ENCODE data around the gene RASSF1.

Gene RASSF1

DNA sequence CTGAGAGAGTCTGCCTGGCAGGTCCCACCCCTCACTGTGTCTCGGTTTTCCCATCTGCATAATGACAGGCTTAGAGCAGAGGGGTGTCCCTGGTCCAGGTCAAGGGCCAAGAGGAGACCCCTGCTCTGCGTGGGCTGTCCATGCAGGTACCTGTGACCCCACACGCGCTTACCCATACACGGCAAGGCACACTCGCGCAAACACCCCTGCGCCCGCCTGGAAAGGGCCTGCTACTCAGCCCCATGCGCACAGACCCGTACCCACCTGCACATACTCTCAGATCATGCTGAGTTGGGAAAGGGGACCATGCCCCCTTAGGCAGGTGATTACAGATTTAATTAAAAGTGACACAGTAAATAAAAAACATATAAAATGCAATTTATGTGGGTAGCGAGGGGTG lies 42.1 kb upstream of the RASSF1 start:
- TF ChIP-seq, protein P1, sequence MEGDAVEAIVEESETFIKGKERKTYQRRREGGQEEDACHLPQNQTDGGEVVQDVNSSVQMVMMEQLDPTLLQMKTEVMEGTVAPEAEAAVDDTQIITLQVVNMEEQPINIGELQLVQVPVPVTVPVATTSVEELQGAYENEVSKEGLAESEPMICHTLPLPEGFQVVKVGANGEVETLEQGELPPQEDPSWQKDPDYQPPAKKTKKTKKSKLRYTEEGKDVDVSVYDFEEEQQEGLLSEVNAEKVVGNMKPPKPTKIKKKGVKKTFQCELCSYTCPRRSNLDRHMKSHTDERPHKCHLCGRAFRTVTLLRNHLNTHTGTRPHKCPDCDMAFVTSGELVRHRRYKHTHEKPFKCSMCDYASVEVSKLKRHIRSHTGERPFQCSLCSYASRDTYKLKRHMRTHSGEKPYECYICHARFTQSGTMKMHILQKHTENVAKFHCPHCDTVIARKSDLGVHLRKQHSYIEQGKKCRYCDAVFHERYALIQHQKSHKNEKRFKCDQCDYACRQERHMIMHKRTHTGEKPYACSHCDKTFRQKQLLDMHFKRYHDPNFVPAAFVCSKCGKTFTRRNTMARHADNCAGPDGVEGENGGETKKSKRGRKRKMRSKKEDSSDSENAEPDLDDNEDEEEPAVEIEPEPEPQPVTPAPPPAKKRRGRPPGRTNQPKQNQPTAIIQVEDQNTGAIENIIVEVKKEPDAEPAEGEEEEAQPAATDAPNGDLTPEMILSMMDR (IDR thresholded peaks at IDR 0.05; ENCODE audit: control insufficient read depth, insufficient read depth, low read depth, low read length, missing control alignments), result no peak
- no peak for DNase-seq (ENCODE audit: low read depth)
- H3K4me3 ChIP-seq (ENCODE audit: control insufficient read depth, low read depth, low read length), result no peak overlapping the region

DNA sequence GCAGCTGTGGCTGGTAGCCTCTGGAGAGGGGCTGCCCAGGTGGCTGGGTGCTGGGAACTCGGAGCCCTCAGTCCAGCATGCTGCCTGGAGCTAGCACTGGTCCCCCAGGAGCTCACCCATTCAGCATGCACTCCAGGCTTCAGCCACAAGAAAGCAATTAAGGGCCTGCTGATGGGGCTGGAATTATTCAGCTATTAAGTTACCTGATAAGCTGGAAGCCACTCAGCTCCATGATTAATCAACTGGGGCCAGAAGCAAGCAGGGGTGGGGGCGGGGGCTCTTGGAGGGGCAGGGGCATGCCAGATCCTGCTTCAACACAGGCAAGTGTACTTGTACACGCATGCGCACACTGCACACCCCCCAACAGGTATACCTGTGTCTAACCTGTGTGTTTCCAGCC lies 40.7 kb upstream of the RASSF1 start:
- no peak for DNase-seq (ENCODE audit: low read depth)

DNA sequence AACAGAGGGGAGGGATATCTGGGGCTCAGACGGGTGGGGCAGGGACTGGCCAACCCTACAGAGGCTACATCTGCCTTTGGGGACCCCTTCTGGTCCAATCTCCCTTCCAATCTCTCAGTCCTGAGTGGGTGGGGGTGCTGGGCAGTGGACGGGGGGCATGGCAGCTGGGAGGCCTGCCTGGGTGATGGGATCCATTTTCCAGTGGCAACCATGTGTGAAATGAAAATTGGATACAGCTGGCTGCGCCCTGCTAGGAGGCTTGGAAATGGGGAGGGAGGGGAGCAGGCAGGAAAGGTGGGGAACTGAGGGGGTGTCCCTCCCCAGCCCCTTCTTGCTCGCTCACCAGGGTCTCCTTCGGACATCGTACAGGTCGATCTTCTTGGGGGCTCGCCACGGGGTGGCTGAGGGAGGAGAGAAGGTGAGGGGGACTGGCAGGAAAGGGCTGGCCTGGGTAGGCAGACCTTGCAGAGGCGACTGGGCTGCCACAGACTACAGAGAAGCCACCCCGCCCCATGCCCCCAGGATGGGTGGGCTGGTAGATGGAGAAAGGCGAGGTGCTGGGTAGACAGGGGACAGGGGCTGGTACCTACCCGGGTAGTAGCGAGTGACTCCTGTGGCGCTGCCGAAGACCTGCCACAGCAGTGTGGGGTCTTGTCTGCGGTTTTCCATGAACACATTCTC lies 39.9 kb upstream of the RASSF1 start:
- DNase-seq (ENCODE audit: low read depth), result no peak
- H3K4me3 ChIP-seq (ENCODE audit: control insufficient read depth, low read depth, low read length), result no peak overlapping the region
- TF ChIP-seq, protein P1 (IDR thresholded peaks at IDR 0.05; ENCODE audit: control insufficient read depth, insufficient read depth, low read depth, low read length, missing control alignments), result no peak

More for the DNA sequence above, 40.7 kb upstream of the RASSF1 start:
- TF ChIP-seq, protein P1 (IDR thresholded peaks at IDR 0.05; ENCODE audit: control insufficient read depth, insufficient read depth, low read depth, low read length, missing control alignments), result no peak
- H3K4me3 ChIP-seq (ENCODE audit: control insufficient read depth, low read depth, low read length), result no peak overlapping the region

DNA sequence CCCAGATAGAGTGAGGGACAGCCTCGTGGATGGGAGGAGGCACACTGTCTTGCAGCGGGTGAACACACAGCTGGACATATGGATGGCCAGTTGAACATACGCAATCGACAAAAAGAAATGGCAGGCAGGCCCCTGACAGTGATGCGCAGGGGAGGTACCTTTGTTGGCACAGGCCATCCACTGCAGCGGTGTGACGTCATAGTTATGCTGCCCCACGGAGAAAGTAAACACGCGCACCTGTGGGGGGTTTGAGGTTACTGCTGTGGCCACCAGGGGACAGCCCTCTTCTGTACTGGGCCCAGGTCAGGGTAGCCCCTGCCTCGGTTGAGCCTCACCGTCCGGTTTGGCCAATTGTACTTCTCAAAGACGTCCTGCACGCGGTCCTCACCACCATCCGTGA lies 38.1 kb upstream of the RASSF1 start:
- DNase-seq (ENCODE audit: low read depth), result no peak
- H3K4me3 ChIP-seq (ENCODE audit: control insufficient read depth, low read depth, low read length), result no peak overlapping the region
- TF ChIP-seq, protein P1 (IDR thresholded peaks at IDR 0.05; ENCODE audit: control insufficient read depth, insufficient read depth, low read depth, low read length, missing control alignments), result no peak

DNA sequence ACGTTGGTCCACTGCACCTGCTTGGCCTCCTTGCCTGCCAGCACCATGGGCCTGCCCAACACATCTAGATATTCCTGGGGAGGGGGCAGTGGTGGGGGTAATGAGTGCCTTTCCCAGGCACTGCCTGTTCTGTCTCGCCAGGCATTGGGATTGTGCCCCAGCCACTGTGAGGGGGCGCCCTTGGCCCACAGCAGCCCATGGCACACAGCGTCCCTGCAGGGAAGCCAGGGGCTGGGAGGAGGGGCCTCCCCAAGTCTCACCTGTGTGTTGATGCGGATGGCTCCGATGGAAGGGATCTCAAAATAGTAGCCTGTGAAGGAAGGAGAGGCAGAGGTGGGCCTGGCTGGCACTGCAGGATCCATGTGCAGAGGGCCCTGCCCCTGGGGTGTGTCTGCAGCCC lies 37.4 kb upstream of the RASSF1 start:
- TF ChIP-seq, protein P1 (IDR thresholded peaks at IDR 0.05; ENCODE audit: control insufficient read depth, insufficient read depth, low read depth, low read length, missing control alignments), result no peak
- DNase-seq (ENCODE audit: low read depth), result no peak
- no peak overlapping the region for H3K4me3 ChIP-seq (ENCODE audit: control insufficient read depth, low read depth, low read length)

DNA sequence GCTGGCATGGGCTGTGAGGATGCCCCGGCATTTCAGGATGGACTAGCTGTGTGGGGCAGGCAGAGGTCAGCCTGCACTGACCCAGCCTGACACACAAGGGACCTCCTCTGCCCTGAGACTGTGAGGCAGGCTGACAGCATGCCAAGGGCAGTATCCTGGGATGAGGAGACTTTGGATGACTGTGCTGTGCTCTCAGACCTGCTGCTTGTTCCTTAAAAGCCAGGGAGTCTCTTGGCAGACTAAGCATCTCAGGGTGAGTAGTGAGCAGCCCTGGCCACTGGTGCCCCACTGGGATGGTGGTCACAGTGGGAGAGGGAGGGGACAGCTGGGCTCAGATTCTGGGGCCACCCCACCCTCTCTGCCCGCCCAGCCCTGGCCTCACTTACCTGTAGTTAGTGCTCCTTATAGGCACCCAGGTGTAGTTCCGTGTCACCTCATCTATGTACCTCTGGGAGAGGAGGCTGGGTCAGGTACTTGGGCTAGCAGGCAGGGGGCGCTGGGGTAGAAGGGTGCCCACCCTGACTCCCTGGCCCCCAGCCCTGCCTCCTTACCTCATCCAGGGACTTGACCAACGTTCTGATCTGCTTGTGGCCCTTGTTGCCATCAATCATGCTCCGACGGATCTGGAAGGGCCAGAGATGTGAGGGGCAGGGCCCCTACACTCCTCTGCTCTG lies 34.8 kb upstream of the RASSF1 start:
- no peak for DNase-seq (ENCODE audit: low read depth)
- TF ChIP-seq, protein P1 (IDR thresholded peaks at IDR 0.05; ENCODE audit: control insufficient read depth, insufficient read depth, low read depth, low read length, missing control alignments), result no peak
- no peak overlapping the region for H3K4me3 ChIP-seq (ENCODE audit: control insufficient read depth, low read depth, low read length)
